GM21381 (cell line): Measurements from ENCODE around the gene ASS1.

Source experiments
- ATAC-seq: cut with Tn5 transposase; IDR thresholded peaks from one replicate; pipeline ENCODE4 v1.9.1; 2021; ENCODE audit warnings: mild to moderate bottlenecking, moderate library complexity; ENCODE audit not compliant: unreplicated experiment

The ASS1 gene

GRCh38 chr9:130452835-130453234, 8.1 kb downstream of the ASS1 start:
- ATAC-seq, result no peak

- no peak for ATAC-seq
Measured at GRCh38 chr9:130453487-130453886, 8.7 kb downstream of the ASS1 start.

- no peak for ATAC-seq
Measured at GRCh38 chr9:130454096-130454811, 9.5 kb downstream of the ASS1 start.

GRCh38 chr9:130454812-130455325, 10.1 kb downstream of the ASS1 start:
- no peak for ATAC-seq

- ATAC-seq, result no peak
Measured at GRCh38 chr9:130458027-130458803, 13.5 kb downstream of the ASS1 start.

GRCh38 chr9:130458804-130459067, 14.0 kb downstream of the ASS1 start:
- no peak for ATAC-seq

GRCh38 chr9:130459151-130459550, 14.4 kb downstream of the ASS1 start:
- no peak for ATAC-seq

GRCh38 chr9:130459941-130460669, 15.3 kb downstream of the ASS1 start:
- no peak for ATAC-seq

GRCh38 chr9:130461218-130461630, 16.5 kb downstream of the ASS1 start:
- no peak for ATAC-seq

GRCh38 chr9:130461731-130462130, 17.0 kb downstream of the ASS1 start:
- ATAC-seq, result no peak

GRCh38 chr9:130462685-130463540, 18.2 kb downstream of the ASS1 start:
- no peak for ATAC-seq

GRCh38 chr9:130463763-130464745, 19.3 kb downstream of the ASS1 start:
- ATAC-seq, result no peak

GRCh38 chr9:130465383-130466096, 20.8 kb downstream of the ASS1 start:
- no peak for ATAC-seq

GRCh38 chr9:130466537-130467217, 21.9 kb downstream of the ASS1 start:
- no peak for ATAC-seq

- no peak for ATAC-seq
Measured at GRCh38 chr9:130467316-130467715, 22.6 kb downstream of the ASS1 start.

- ATAC-seq, result no peak
Measured at GRCh38 chr9:130468566-130468965, 23.8 kb downstream of the ASS1 start.

- ATAC-seq, result no peak
Measured at GRCh38 chr9:130470269-130470668, 25.5 kb downstream of the ASS1 start.

- no peak for ATAC-seq
Measured at GRCh38 chr9:130470950-130471349, 26.2 kb downstream of the ASS1 start.
